SKM-1 (cell line): Measurements from ENCODE around the gene RSPH1.

ENCODE experiments used
- DNase-seq: peaks from one replicate; lab custom pipeline; 2025; ENCODE audit not compliant: unreplicated experiment; lab: John Stamatoyannopoulos, UW

RSPH1 gene

DNA sequence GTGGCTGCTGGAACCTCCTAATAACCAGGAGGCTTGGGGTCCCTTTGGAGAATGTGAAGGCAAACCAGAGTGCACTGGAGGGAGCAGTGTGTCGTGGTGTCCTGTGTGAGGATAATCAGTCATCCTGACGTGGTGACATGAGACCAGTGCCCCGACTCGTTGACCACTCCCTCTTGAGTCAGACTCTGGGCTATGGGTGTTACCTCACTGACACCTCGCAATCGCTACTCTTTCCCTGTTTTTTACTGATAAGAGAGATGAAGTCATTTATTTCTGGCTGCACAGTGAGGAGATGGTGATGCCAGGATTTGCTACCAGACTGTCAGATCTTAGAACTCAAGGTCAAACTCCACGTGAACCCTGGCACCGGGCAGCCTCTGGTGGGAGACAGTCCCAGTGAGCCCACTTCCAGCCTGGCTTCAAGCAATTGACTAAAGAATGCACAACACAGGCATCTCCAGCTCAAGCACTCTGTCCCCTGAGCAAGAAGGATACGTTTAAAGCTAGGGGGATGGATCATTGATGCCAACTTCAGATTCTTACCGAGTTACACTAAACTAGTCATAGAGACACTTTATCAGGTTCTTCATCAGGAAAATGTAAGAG, 62.0 kb downstream of the RSPH1 start:
- DNase-seq = no peak

DNA sequence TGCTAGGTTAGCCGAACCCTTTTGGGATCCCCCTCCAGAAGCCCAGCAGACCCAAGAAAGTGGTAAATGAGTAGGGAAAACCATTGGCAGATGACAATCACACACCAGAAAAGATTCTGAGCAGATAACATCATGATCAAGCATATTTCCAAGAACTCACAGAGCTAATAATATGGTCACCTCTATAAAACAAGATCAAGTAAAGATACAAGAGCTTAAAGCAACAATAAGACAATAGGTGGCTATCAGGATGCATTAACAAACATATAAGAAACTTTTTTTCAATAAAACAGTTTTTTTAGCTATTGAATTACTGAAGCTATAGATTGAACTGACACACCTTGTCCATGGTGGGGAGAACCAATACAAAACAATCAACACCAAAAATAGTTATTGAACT, 63.3 kb downstream of the RSPH1 start:
- DNase-seq = no peak

DNA sequence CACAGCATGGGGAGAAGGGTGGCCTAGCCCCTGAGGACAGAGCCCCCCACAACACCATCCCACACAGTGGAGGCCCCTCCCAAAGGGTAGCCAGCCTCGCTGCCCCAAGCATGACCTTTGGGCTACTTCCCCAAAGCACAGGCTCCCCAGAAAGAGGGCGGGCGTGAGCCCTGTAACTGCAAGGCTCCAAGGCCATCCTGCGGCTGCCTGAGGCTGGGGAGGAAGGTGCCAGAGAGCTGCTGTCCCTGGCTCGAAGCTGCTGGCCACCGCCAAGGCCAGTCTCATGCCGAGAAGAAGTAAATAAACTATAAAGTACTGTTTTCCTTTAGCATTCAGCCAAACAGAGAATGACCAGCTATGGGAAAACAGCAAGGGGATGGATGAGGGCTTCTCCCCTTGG, 64.8 kb downstream of the RSPH1 start:
- no peak for DNase-seq

DNA sequence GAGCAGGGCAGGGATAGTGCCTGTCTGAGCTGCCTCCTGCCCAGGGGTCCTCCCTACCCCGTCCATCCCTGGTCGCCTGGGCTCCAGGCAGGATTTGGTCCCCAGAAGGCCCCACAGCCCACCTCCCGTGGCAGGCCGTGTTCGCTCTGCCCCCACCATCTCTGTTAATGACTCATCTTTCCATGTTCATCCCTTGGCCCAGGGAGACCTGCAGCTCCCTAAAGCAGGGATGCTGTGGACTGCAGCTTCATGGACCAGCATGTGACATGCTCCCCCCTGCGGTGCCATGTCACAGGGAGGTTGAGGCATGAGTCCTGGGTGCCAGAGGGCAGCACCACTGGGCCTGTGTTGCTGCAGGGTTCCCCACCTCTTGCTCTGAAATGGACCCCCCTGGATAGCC, 65.5 kb downstream of the RSPH1 start:
- DNase-seq = no peak

DNA sequence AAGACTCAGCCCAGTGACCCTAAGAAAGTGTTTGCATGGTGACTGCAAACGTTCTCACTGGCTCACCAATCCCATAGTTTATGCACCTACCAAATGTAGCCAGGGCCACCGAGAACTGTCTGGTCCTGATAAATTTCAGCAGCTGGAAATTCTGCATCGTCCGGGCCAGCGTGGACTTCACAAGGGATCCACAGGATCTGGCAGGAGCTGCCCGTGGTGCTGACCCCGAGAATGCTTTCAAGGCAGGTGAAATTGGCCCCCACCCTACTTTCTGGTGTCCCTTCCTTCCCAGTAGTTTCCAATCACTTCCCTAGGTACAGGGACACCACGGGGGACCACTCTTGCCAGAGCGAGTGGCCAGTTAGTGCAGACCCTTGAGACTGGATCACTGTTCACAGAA, 66.2 kb downstream of the RSPH1 start:
- no peak for DNase-seq

DNA sequence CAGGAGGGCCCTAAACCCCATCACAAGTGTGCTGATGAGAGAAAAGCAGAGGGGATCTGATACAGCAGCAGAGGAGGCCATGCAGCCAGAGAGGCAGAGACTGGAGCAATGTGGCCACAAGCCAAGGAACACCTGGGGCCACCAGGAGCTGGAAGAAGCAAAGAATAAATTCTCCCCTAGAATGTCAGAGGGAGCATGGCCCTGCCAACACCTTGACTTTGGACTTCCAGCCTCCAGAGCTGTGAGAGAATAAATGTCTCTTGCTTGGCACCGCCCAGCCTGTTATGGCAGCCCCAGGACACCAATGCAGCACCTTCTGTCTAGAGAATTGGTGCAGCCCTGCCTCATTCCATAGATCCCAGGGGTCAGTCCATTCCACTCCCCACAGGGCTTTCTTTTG, 67.0 kb downstream of the RSPH1 start:
- no peak for DNase-seq

DNA sequence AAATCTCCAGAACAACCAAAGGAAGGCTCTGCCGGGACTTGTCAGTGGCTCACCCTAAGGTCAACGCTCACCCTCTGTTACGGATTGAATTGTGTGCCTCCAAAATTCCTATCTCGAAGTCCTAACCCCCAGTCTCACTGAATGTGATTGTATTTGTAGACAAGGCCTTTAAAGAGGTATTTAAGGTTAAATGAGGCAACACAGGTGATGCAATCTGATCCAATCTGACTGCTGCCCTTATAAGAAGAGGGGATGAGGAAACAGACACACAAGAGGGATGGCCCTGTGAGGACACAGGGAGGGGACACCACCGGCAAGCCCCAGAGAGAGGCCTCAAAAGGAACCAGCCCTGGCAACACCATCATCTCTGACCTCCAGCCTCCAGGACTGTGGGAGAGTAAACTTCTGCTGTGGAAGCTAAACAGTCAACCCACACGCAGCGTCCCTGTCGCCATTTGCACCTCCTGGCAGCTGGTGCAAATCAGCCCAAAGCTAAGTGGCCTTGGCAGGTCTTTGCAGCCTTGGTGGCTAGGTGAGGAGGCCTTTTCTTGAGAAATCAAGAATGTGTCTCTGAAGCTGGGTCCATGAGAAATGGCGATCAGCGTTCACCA, 68.1 kb downstream of the RSPH1 start:
- no peak for DNase-seq

DNA sequence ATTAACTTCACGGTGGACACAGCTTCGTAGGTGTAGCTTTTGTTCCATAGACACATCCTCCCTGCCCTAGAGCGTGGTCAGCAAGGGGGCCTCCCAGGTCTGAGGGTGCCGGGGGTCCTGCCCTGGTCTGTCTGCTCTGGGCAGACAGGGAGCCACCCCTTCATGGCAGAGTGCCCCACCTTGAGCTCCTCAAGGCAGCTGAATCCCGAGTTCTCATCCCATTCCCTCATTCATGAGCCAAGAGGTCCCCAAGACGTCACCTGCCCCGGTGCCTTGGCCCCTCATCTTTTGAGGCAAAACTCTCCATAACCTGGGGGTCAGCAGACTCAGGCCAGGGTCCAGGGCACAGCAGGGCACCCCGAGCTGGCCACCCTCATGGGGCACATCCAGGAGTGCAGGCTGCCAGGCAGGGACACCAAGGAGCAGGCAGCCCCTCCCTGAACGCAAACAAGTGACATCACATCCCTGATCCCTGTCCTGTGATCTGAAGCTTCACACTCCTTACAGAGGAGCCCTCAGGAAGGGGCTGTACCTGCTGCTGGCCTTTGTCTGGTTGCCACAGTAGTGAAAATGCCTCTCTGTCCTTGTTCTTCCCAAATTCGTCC, 69.0 kb downstream of the RSPH1 start:
- no peak for DNase-seq

DNA sequence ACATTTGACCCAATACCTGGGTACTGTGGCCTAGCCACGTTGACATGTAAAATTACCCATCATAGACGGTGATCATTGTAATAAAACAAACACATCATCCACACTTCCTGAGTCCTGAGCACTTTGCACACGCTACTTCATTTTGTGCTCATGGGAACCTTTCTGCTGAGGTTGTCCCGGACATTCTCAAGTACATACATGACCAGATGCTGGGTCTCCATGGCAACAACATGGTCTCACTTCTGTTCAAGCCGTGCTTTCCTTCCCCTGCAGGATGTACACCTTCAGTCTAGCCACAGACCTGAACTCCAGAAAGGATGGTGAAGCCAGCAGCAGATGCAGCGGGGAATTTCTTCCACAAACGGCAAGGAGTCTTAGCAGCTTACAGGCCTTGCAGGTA, 69.6 kb downstream of the RSPH1 start:
- no peak for DNase-seq

DNA sequence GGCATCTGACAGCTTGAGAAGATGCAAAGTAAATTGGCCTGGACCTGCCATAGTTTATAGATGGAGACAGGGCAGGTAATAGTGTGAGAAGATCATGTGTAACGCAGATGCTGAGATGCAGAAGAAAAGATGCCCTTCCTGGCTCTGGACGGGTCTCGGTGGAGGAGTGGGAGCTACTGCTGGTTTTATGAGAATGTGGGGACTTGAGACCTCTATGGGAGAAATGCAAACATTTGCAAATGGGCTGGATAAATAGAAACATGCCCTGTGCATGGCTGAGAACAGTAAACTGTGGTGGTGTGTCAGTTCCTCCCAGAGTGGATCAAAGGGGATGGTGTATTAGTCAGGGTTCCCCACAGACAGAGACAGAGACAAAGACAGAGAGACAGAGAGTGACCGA, 70.4 kb downstream of the RSPH1 start:
- DNase-seq = no peak

DNA sequence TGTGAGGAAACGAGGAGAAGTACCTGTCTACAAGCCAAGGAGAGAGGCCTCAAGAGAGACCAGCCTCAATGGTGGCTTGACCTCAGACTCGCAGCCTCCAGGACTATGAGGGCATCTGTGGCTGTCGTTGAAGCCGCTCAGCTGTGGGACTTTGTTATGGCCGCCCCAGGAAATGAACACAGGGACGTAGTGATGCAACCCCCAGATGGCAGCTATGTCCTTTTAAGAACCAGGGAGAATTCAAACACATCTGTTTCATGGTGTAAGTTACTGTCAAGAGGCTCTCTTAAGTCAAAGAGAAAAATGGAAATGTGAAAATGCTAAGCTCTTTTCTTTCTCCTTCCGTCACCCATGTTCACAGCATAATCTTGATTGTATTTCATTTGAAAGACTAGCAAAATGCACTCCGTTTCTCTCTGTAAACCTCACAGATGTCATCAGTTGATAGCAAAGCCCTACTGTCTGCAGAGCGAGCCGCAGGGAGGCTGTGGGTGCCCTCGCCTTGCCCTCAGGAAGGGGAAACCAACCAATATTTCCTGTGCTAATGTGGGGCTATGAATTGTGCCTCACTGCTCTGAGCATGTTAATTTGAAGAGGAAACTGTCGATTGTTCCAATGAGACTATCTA, 71.0 kb downstream of the RSPH1 start:
- DNase-seq = no peak

DNA sequence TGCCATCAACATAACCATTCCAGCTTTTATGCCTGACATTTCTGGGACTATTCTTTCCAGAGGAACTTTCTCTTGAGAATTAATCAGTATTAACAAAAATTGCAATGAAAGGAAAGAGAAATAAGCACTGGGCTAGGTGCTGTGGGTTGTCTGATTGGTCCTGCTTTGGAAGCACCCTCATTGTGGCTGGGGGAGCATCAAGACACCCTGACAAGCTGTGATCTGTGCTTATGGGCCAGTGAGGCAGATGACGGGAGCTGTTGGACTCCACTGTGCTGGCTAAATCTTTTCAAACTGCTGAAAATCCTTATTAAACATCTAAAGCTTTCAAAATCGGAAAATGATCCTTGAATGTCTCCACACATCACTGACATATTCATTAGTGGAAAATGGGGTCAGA, 72.3 kb downstream of the RSPH1 start:
- no peak for DNase-seq

DNA sequence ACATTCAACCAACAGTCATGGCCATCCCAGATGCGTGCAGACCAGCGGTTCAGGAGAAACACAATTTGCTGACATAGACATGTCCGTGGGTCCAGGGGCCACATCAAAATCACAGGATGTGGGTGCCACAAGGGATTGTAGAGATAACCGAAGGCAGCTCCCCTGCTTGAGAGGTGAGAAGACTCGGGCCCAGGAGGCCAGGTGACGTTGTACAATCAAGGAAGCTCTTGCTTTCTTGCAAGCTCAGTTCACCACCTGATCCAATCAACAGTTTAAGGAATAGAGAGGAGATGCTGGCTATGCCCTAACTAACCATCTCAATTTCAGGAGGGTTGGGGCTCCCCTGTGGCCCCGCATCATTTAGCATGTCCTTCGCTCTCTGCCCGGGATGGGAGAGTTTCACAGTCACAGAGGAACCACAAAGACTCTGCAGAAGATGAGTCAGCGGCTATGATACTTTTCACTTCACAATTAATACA, 72.8 kb downstream of the RSPH1 start:
- no peak for DNase-seq
